Lung (tissue), 12 donors: ENCODE data around the gene KCNQ5. TPM values are rescaled to one million over a fixed set of nuclear protein-coding genes. Genes with fewer than 3 reads are reported as not detected.

Source experiments
- ATAC-seq: fragments of 200-7000 bp; cut with Tn5 transposase; one replicate; pipeline ENCODE4 v1.9.1; 2020; ENCODE audit warnings: moderate number of reproducible peaks; ENCODE audit not compliant: insufficient read depth, low FRiP score
- DNase-seq, 3 donors: peaks; one replicate each; pipeline ENCODE4 v3.0.0-alpha.2; 2013 to 2017
- H3K27ac ChIP-seq, 2 donors: one replicate each; pipeline ENCODE4 v1.5.1; 2013; ENCODE audit warnings: mild to moderate bottlenecking in 2 of 2, moderate library complexity in 2 of 2, control low read depth in 1 of 2, inconsistent platforms in 1 of 2, low read depth in 1 of 2, low read length in 1 of 2
- H3K27me3 ChIP-seq, 3 donors: one replicate each; pipeline ENCODE4 v1.5.1; 2013; ENCODE audit warnings: low read length in 2 of 3; ENCODE audit not compliant: control insufficient read depth in 3 of 3, insufficient read depth in 3 of 3
- H3K36me3 ChIP-seq, 4 donors: one replicate each; pipeline ENCODE4 v1.5.1; 2013; ENCODE audit warnings: low read length in 4 of 4, mild to moderate bottlenecking in 1 of 4, moderate library complexity in 1 of 4; ENCODE audit not compliant: control insufficient read depth in 4 of 4, insufficient read depth in 4 of 4
- H3K4me1 ChIP-seq, 5 donors: one replicate each; pipeline ENCODE4 v1.5.1; 2013; ENCODE audit warnings: low read length in 5 of 5, mild to moderate bottlenecking in 2 of 5, moderate library complexity in 1 of 5; ENCODE audit not compliant: control insufficient read depth in 5 of 5, insufficient read depth in 5 of 5
- H3K4me3 ChIP-seq: one replicate; pipeline ENCODE4 v1.5.1; 2013; ENCODE audit warnings: mild to moderate bottlenecking, control low read depth, moderate library complexity
- H3K9ac ChIP-seq, 2 donors: one replicate each; pipeline ENCODE4 v1.5.1; 2013; ENCODE audit warnings: low read length in 2 of 2, control low read depth in 1 of 2; ENCODE audit not compliant: insufficient read depth in 1 of 2
- H3K9me3 ChIP-seq, 4 donors: one replicate each; pipeline ENCODE4 v1.5.1; 2013; ENCODE audit warnings: low read length in 3 of 4, mild to moderate bottlenecking in 1 of 4, moderate library complexity in 1 of 4; ENCODE audit not compliant: control insufficient read depth in 4 of 4, insufficient read depth in 3 of 4
- CTCF ChIP-seq: IDR thresholded peaks from 2 replicates; pipeline ENCODE4 v1.5.1; 2012; ENCODE audit warnings: mild to moderate bottlenecking; ENCODE audit errors: control extremely low read depth, extremely low read depth
- WGBS, 2 donors: extraction: QIAGEN DNeasy Blood & Tissue Kit; methylation state at CpG; one replicate each; pipeline ENCODE4 v1.1.7; 2013; 5-methylcytosine and 5-hydroxymethylcytosine counted together
- polyA plus RNA-seq, 2 donors: library from polyadenylated mRNA; stranded (reverse); fragments of 200-250 nt; gene quantifications; one replicate each; pipeline ENCODE4 v1.2.1, GENCODE V29; 2013
- total RNA-seq, 2 donors: library from RNA; depleted of rRNA in 1 of 2; stranded (reverse); fragments of >200 nt in 1 of 2; gene quantifications; one replicate each; pipeline ENCODE4 v1.2.1, GENCODE V29; 2014 to 2021
- donor health status: control.
- donor health status: control.
- donor health status: Bipolar disorder and iron deficiency.
- donor health status: healthy.
- donor health status: DM: yes; HTN: yes; CAD: no.

KCNQ5 gene
- total and polyA plus RNA-seq, 4 donors, result 0.12 to 5.7 (median 0.46) TPM

GRCh38 chr6:72948153-72948552 is 326.3 kb downstream of the KCNQ5 start:
- TF ChIP-seq CTCF, result no peak
- H3K9ac ChIP-seq, result no peak overlapping the region
- ATAC-seq (no peak), DNase-seq (no peak)
- no peaks in the 10 kb centered on the region for H3K36me3 ChIP-seq
- H3K27ac ChIP-seq, result no peak overlapping the region
- no peak overlapping the region for H3K4me3 ChIP-seq
- H3K9me3 ChIP-seq, result no peaks in the 10 kb centered on the region
- H3K4me1 ChIP-seq, result peaks cover 0 to 17% (median 3%) of the 10 kb centered on the region in 5 donors
- WGBS, 2 donors, result 76 to 97% methylated on average over 1 of the region's 1 CpG
- no peaks in the 10 kb centered on the region for H3K27me3 ChIP-seq

- no peak for TF ChIP-seq CTCF
- peak overlapping the region in 1 of 2 donors; percentile 79 for H3K27ac ChIP-seq
- no peaks in the 10 kb centered on the region for H3K9me3 ChIP-seq
- H3K9ac ChIP-seq, result no peak overlapping the region
- peaks cover 0 to 33% (median 15%) of the 10 kb centered on the region in 5 donors for H3K4me1 ChIP-seq
- WGBS, 2 donors, result 79 to 89% methylated on average over 6 of the region's 6 CpGs
- no peaks in the 10 kb centered on the region for H3K27me3 ChIP-seq
- no peak overlapping the region for H3K4me3 ChIP-seq
- DNase-seq (peak in 1 of 3 donors; percentile 57), ATAC-seq (no peak)
- no peaks in the 10 kb centered on the region for H3K36me3 ChIP-seq
These were observed 328.4 kb downstream of the KCNQ5 start for GRCh38 chr6:72950114-72950860.

- H3K27ac ChIP-seq, result no peak overlapping the region
- H3K9ac ChIP-seq, result no peak overlapping the region
- H3K36me3 ChIP-seq, result no peaks in the 10 kb centered on the region
- H3K27me3 ChIP-seq, result no peaks in the 10 kb centered on the region
- ATAC-seq (no peak), DNase-seq (peak in 1 of 3 donors; percentile 36)
- no peak overlapping the region for H3K4me3 ChIP-seq
- TF ChIP-seq CTCF, result no peak
- no peaks in the 10 kb centered on the region for H3K9me3 ChIP-seq
- H3K4me1 ChIP-seq, result peaks cover 0 to 25% (median 12%) of the 10 kb centered on the region in 5 donors
- WGBS, 2 donors, result 52 to 74% methylated on average over 2 of the region's 2 CpGs
These were observed 331.2 kb downstream of the KCNQ5 start for GRCh38 chr6:72952808-72953630.
